Left lung (tissue), 10 donors: ENCODE data around the gene ZNF48. TPM values are rescaled to one million over a fixed set of nuclear protein-coding genes. Genes with fewer than 3 reads are reported as not detected.

Source experiments
- ATAC-seq: fragments of 200-7000 bp; cut with Tn5 transposase; one replicate; pipeline ENCODE4 v1.9.1; 2020; ENCODE audit warnings: moderate library complexity
- DNase-seq, 4 donors: peaks; one replicate each; pipeline ENCODE4 v3.0.0-alpha.2; 2013 to 2020
- H3K27ac ChIP-seq, 2 donors: fragments of 200-600 bp; sonication (generic) in 1 of 2; one replicate each; pipeline versions ENCODE4 v1.5.0 to v1.8.0; 2020 to 2021
- H3K27me3 ChIP-seq, 2 donors: fragments of 200-600 bp; sonication (generic) in 1 of 2; one replicate each; pipeline versions ENCODE4 v1.5.0 to v1.8.0; 2020 to 2021
- H3K36me3 ChIP-seq, 2 donors: fragments of 200-600 bp; sonication (generic) in 1 of 2; one replicate each; pipeline versions ENCODE4 v1.5.0 to v1.8.0; 2020 to 2021
- H3K4me1 ChIP-seq, 2 donors: fragments of 200-600 bp; one replicate each; pipeline ENCODE4 v1.8.0; 2021
- H3K4me3 ChIP-seq, 2 donors: fragments of 200-600 bp; sonication (generic) in 1 of 2; one replicate each; pipeline versions ENCODE4 v1.5.0 to v1.8.0; 2020 to 2021; ENCODE audit warnings: mild to moderate bottlenecking in 1 of 2
- H3K9me3 ChIP-seq, 2 donors: fragments of 200-600 bp; sonication (generic) in 1 of 2; one replicate each; pipeline versions ENCODE4 v1.5.0 to v1.8.0; 2020 to 2021
- intact Hi-C, 2 donors: fragments of 100-400 bp; cut with DNase I; formaldehyde crosslinking; loops; one replicate each; pipeline versions ENCODE4 v1.11.2 to v1.14.2; 2022
- polyA plus RNA-seq, 6 donors: library from polyadenylated mRNA; unstranded; fragments of 120-200 nt; gene quantifications; one replicate each; pipeline ENCODE4 v1.2.1, GENCODE V29; 2013; ENCODE audit not compliant: insufficient read length in 6 of 6
- total RNA-seq, 2 donors: library from RNA; stranded (reverse); fragmentation: NEBNext Ultra II Directional; extraction: Animal tissue kit (Norgen Biotek cat#: 25700); gene quantifications; one replicate each; pipeline ENCODE4 v1.2.1, GENCODE V29; 2021
- TF ChIP-seq, protein P1 (sequence below), 2 donors: fragments of 200-600 bp; sonication (generic) in 1 of 2; IDR thresholded peaks; one replicate each; pipeline versions ENCODE4 v1.5.0 to v1.8.0; 2021; ENCODE audit warnings: antibody characterized with exemption in 2 of 2
- donor health status: DM: no; HTN: yes; CAD: no.
- donor health status: DM: no; HTN: no; CAD: no.

Gene ZNF48
- total and polyA plus RNA-seq, 8 donors: 6.8 to 11.7 (median 8.4) TPM

DNA sequence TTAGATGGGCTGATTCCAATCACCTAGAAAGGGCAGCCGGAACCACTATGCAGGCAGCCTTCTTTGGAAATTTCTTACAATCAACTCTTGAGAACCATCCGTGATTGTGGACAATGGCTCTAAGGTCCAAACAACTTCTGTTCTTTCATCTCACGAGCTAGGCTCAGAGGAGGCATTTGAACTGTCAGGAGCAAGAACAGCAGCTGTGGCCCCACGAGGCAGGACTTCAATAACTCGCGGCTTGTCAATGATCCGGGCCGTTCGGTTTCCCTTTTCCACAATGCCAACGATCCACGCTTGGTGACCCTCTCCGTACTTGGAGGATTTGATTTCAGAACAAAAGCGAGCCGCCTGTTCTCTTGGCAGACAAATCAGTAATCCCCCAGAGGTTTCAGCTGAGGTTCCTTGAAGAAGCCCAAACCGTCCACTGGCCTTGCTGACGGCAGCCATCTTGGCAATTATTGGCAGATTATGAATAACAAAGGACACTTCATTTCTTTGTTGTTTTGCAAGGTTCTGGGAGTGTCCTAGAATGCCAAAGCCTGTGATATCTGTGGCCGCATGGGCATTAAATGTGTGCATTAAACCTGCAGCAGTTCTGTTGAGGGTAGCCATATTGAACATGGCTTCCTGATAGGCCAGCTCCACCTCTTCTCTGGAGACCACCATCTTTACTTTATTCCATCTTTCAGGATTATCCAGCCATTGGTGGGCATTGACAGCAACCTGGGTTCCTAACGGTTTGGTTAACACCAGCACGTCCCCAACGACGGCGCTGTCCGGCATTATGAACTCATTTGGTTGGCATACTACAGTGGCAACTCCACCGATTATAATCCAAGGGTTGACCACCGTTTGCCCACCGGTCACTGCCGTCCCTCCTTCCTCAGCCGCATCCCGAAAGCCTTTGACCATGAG is 49.3 kb downstream of the ZNF48 start:
- H3K9me3 ChIP-seq: no peaks in the 10 kb centered on the region
- intact Hi-C loops: no loop called here
- peak overlapping the region; percentile 77 to 84 for H3K4me3 ChIP-seq
- H3K4me1 ChIP-seq: peaks cover 7 to 30% of the 10 kb centered on the region in 2 donors
- H3K36me3 ChIP-seq: peaks cover 0 to 13% of the 10 kb centered on the region in 2 donors
- ATAC-seq: no peak
- no peak for DNase-seq
- TF ChIP-seq, protein P1, sequence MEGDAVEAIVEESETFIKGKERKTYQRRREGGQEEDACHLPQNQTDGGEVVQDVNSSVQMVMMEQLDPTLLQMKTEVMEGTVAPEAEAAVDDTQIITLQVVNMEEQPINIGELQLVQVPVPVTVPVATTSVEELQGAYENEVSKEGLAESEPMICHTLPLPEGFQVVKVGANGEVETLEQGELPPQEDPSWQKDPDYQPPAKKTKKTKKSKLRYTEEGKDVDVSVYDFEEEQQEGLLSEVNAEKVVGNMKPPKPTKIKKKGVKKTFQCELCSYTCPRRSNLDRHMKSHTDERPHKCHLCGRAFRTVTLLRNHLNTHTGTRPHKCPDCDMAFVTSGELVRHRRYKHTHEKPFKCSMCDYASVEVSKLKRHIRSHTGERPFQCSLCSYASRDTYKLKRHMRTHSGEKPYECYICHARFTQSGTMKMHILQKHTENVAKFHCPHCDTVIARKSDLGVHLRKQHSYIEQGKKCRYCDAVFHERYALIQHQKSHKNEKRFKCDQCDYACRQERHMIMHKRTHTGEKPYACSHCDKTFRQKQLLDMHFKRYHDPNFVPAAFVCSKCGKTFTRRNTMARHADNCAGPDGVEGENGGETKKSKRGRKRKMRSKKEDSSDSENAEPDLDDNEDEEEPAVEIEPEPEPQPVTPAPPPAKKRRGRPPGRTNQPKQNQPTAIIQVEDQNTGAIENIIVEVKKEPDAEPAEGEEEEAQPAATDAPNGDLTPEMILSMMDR (IDR thresholded peaks at IDR 0.05): no peak
- peak overlapping the region in 1 of 2 donors; percentile 98 for H3K27ac ChIP-seq
- H3K27me3 ChIP-seq: no peaks in the 10 kb centered on the region

DNA sequence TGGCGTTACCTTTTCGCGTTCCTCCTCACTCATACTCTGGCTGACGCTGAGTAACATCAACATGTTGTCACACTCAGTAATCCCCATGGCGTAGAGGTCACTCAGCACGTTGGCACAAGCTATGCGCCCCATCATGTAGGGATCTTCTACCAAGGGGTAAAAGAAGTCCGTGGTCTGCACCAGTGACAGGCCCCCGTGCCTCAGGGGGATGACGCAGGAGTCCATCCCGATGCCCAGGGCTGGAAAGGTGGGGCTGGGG is 49.9 kb downstream of the ZNF48 start:
- H3K27ac ChIP-seq: peak overlapping the region; percentile 93 to 98
- TF ChIP-seq, protein P1 (IDR thresholded peaks at IDR 0.05): no peak
- H3K9me3 ChIP-seq: no peaks in the 10 kb centered on the region
- H3K36me3 ChIP-seq: peaks cover 0 to 13% of the 10 kb centered on the region in 2 donors
- H3K4me3 ChIP-seq: peak overlapping the region; percentile 77 to 84
- no peak for ATAC-seq
- no peak for DNase-seq
- intact Hi-C loops: no loop called here
- H3K27me3 ChIP-seq: no peaks in the 10 kb centered on the region
- peaks cover 7 to 36% of the 10 kb centered on the region in 2 donors for H3K4me1 ChIP-seq

DNA sequence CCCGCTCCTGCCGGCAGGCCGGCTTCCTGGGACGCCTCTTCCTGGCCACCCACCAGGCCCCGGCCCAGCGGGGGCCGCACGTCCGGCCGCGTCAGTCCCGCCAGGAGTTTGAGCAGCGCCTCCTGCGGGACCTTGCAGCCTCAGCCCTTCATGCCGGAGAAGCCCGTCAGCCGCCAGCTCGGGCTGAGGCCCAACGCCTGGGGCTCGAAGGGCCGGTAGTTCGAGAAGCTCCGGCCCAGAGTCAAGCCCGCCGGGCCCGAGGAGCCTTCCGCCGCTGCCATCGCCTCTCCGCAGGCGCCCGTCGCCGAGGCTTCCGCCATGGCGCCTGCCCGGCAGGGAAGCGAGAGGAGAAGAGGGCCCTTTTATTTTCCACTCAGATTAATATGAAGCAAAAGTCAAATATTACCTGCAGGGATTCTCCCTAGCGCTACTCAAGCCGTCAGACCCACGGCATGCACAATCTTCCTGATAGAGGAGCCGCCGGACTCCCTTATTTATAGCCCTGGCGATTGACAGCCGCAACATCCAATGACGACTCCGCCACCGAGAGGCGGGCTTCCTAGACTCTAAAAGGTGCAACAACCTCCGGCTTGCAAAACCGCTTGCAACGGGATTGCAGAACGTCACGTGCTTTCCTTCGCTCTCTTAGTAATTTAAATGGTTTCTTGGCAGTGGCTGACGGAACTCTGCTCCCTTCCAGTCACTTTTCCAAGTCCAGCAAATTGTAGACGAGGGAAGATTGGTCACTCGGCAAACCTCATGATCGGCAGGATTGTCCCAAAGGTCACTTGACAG is 50.4 kb downstream of the ZNF48 start, which contains the start of gene SEPHS2:
Gene SEPHS2, minus strand, starts transcription at position 467 of the 795 bp plus-strand sequence. Its CDS starts 147 bp downstream, at position 320.
- H3K27ac ChIP-seq: peak within 1 kb of the TSS; percentile 93 to 98
- H3K27me3 ChIP-seq: no peaks in the 10 kb centered on the region
- peaks cover 7 to 36% of the 10 kb centered on the region in 2 donors for H3K4me1 ChIP-seq
- TF ChIP-seq, protein P1 (IDR thresholded peaks at IDR 0.05): peak in 1 of 2 donors; percentile 30
- peaks cover 0 to 13% of the 10 kb centered on the region in 2 donors for H3K36me3 ChIP-seq
- ATAC-seq: peak; percentile 97
- peak; percentile 94 to 98 (median 96) for DNase-seq
- no peaks in the 10 kb centered on the region for H3K9me3 ChIP-seq
- H3K4me3 ChIP-seq: peak within 1 kb of the TSS; percentile 77 to 84
- intact Hi-C loops: no loop called here

DNA sequence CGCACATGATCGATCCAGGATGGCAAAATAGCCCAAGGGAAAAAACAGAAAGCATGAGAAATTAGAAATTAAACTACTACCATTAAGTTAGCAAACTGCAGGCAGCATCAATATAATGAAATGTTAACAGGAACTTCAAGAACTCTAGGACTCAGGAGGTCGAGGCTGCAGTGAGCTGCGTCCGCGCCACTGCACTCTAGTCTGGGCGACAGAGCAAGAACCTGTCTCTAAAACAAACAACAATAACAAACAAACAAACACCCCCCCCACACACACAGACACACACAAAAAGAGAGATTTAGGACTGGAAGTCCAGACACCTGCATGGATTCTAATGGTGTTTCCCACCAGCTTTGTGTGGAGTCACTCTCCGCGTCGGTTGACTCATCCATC is 51.0 kb downstream of the ZNF48 start:
- peaks cover 0 to 13% of the 10 kb centered on the region in 2 donors for H3K36me3 ChIP-seq
- no peak for DNase-seq
- peak overlapping the region; percentile 93 to 98 for H3K27ac ChIP-seq
- peak overlapping the region; percentile 77 to 84 for H3K4me3 ChIP-seq
- H3K9me3 ChIP-seq: no peaks in the 10 kb centered on the region
- peaks cover 7 to 36% of the 10 kb centered on the region in 2 donors for H3K4me1 ChIP-seq
- ATAC-seq: no peak
- no peaks in the 10 kb centered on the region for H3K27me3 ChIP-seq
- intact Hi-C loops: no loop called here
- TF ChIP-seq, protein P1 (IDR thresholded peaks at IDR 0.05): no peak
